Measurements from ENCODE around the gene MAN2B2.

The MAN2B2 gene

DNA sequence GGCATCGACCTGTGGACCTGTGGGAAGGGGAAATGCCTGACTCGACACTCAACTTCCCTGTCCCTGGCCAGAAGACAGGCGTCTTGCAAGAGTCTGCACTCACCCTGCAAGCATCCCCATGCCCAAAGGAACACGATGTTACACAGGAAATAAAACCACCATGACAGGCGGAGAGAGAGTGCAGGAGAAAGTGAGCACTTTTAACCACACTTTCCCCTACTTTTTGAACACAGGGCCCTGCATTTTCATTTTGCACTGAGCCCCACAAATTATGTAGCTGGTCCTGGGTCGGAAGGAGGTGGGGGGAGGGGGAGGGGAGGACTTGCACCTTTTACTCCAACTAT lies 13.8 kb upstream of the MAN2B2 start:
- TF ChIP-seq, protein P1, sequence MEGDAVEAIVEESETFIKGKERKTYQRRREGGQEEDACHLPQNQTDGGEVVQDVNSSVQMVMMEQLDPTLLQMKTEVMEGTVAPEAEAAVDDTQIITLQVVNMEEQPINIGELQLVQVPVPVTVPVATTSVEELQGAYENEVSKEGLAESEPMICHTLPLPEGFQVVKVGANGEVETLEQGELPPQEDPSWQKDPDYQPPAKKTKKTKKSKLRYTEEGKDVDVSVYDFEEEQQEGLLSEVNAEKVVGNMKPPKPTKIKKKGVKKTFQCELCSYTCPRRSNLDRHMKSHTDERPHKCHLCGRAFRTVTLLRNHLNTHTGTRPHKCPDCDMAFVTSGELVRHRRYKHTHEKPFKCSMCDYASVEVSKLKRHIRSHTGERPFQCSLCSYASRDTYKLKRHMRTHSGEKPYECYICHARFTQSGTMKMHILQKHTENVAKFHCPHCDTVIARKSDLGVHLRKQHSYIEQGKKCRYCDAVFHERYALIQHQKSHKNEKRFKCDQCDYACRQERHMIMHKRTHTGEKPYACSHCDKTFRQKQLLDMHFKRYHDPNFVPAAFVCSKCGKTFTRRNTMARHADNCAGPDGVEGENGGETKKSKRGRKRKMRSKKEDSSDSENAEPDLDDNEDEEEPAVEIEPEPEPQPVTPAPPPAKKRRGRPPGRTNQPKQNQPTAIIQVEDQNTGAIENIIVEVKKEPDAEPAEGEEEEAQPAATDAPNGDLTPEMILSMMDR (IDR thresholded peaks at IDR 0.05; ENCODE audit: low read length) = no peak
- TF ChIP-seq EZH2 (optimal IDR thresholded peaks at IDR 0.05; ENCODE audit: low read depth, low read length) (no peak), EZH2phosphoT487 (IDR thresholded peaks at IDR 0.05; ENCODE audit: low read length) (no peak)
- Histone ChIP-seq H3K4me2 (ENCODE audit: low read depth, low read length) (no peak overlapping the region), H3K9me3 (replicated peaks; ENCODE audit: insufficient read depth, low read length) (no peaks in the 10 kb centered on the region), H2AFZ (ENCODE audit: low read length) (no peak overlapping the region), H3K79me2 (ENCODE audit: low read length) (no peaks in the 10 kb centered on the region), H3K4me1 (ENCODE audit: low read length) (no peaks in the 10 kb centered on the region), H3K4me3 (ENCODE audit: low read length) (no peak overlapping the region), H3F3A (ENCODE audit: insufficient read depth, low read length) (no peaks in the 10 kb centered on the region), H3K27ac (ENCODE audit: low read length) (no peak overlapping the region), H3K27me3 (replicated peaks; ENCODE audit: insufficient read depth, low read length) (peaks cover 84% of the 10 kb centered on the region), H3K36me3 (replicated peaks; ENCODE audit: insufficient read depth, low read length) (no peaks in the 10 kb centered on the region), H3K9me2 (replicated peaks; ENCODE audit: insufficient read depth, low read length) (no peaks in the 10 kb centered on the region), H3K9ac (ENCODE audit: low read length) (no peak overlapping the region), H4K20me1 (ENCODE audit: insufficient read depth, low read length) (no peaks in the 10 kb centered on the region)
- no peak for DNase-seq

DNA sequence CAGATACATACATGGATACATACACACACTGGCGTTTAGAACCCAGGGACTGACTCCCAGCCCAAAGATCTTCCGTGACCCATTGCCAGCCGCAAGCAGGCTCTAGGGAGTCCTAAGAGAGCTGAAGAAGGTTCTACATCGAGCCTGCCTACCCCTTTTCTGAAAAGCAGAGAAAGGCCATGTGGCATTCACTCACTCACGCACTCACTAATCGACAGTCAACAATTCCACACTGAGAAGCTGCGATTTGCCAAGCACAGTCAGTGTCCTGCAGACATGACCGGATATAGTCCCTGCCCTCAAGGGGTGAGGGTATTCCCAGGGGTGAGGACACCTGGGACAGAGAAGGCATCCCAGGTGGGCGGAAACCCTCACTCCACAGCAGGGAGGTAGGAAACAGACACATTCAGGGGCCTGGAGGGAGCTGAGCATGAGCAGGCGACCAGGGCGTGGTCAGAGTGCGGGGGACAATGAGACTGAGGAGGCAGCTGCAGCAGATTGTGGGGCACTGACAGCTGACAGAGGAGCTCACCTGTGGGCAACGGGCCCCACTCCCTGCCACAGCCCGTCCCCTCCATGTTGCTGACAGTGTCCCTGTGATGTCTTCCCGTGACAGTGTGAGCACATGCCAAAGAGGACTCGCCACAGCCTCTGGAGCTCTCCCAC lies 13.2 kb upstream of the MAN2B2 start:
- Histone ChIP-seq H3K4me2 (ENCODE audit: low read depth, low read length) (no peak overlapping the region), H3K9me2 (replicated peaks; ENCODE audit: insufficient read depth, low read length) (no peaks in the 10 kb centered on the region), H2AFZ (ENCODE audit: low read length) (no peak overlapping the region), H4K20me1 (ENCODE audit: insufficient read depth, low read length) (no peaks in the 10 kb centered on the region), H3K79me2 (ENCODE audit: low read length) (no peaks in the 10 kb centered on the region), H3K4me3 (ENCODE audit: low read length) (no peak overlapping the region), H3K9me3 (replicated peaks; ENCODE audit: insufficient read depth, low read length) (no peaks in the 10 kb centered on the region), H3K36me3 (replicated peaks; ENCODE audit: insufficient read depth, low read length) (no peaks in the 10 kb centered on the region), H3K27me3 (replicated peaks; ENCODE audit: insufficient read depth, low read length) (peaks cover 79% of the 10 kb centered on the region), H3F3A (ENCODE audit: insufficient read depth, low read length) (no peaks in the 10 kb centered on the region), H3K4me1 (ENCODE audit: low read length) (no peaks in the 10 kb centered on the region), H3K27ac (ENCODE audit: low read length) (no peak overlapping the region), H3K9ac (ENCODE audit: low read length) (no peak overlapping the region)
- TF ChIP-seq, protein P1 (IDR thresholded peaks at IDR 0.05; ENCODE audit: low read length) = no peak
- TF ChIP-seq EZH2 (optimal IDR thresholded peaks at IDR 0.05; ENCODE audit: low read depth, low read length) (no peak), EZH2phosphoT487 (IDR thresholded peaks at IDR 0.05; ENCODE audit: low read length) (no peak)
- DNase-seq = no peak

DNA sequence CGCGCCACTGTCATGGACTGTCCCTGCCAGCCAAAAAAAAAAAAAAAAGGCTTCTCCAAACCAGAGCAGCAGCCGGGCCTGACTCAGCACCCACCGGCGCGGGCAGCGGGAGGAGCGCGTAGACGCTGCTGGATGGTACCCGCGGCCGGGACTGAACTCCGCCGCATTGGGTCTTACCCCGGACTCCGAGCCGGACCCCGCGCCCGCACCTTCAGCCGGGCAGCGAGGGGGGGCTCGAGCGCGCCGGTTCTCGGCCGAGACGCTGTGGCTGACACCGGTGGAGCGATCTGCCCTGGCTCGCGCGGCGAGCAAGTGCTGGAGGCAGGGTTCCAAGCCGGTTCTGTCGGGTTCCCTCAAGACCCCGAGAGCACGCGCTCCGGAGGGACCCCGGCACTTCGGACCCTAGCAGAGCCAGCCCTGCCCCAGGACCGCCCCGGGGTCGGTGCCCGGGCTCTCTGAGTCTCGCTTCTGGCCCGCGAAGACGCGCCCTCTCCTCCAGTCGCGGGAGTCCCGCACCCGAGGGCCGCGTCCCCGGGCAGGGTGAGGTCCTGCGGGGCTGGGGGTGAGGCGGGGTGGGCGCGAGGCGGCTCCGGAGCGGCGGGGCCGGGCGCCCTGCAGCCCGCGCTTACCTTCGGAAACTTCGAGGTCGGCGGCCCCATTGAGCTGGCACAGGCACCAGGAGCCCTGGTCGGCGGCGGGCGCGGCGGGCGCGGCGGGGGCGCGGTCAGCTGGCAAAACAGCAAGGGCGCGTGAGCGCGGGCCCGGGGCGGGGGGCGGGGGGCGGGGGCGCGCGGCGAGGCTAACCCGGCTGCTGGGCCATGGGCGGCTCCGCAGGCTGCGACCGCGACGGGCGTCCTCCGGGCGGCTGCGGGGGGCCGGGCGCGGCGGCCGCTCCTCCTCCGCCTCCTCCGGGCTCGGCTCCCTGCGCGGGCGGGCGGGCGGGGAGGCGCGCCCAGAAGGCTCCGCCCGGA lies 11.8 kb upstream of the MAN2B2 start:
- H3F3A ChIP-seq (ENCODE audit: insufficient read depth, low read length) = no peaks in the 10 kb centered on the region
- no peak overlapping the region for H2AFZ ChIP-seq (ENCODE audit: low read length)
- no peaks in the 10 kb centered on the region for H3K4me1 ChIP-seq (ENCODE audit: low read length)
- no peaks in the 10 kb centered on the region for H3K9me3 ChIP-seq (replicated peaks; ENCODE audit: insufficient read depth, low read length)
- no peak overlapping the region for H3K4me2 ChIP-seq (ENCODE audit: low read depth, low read length)
- no peak overlapping the region for H3K27ac ChIP-seq (ENCODE audit: low read length)
- no peak overlapping the region for H3K9ac ChIP-seq (ENCODE audit: low read length)
- H3K4me3 ChIP-seq (ENCODE audit: low read length) = no peak overlapping the region
- H3K9me2 ChIP-seq (replicated peaks; ENCODE audit: insufficient read depth, low read length) = no peaks in the 10 kb centered on the region
- H4K20me1 ChIP-seq (ENCODE audit: insufficient read depth, low read length) = no peaks in the 10 kb centered on the region
- peaks cover 68% of the 10 kb centered on the region for H3K27me3 ChIP-seq (replicated peaks; ENCODE audit: insufficient read depth, low read length)
- DNase-seq = no peak
- no peak for TF ChIP-seq EZH2phosphoT487 (IDR thresholded peaks at IDR 0.05; ENCODE audit: low read length)
- TF ChIP-seq EZH2 (optimal IDR thresholded peaks at IDR 0.05; ENCODE audit: low read depth, low read length) = no peak
- TF ChIP-seq, protein P1 (IDR thresholded peaks at IDR 0.05; ENCODE audit: low read length) = no peak
- no peaks in the 10 kb centered on the region for H3K36me3 ChIP-seq (replicated peaks; ENCODE audit: insufficient read depth, low read length)
- no peaks in the 10 kb centered on the region for H3K79me2 ChIP-seq (ENCODE audit: low read length)

Measured in MM.1S (cell line).